Retina (tissue), 1 donor: ENCODE data around the gene LRPAP1.

Experiments
- DNase-seq: peaks from one replicate; pipeline ENCODE4 v3.0.0-alpha.2; 2016

The LRPAP1 gene

GRCh38 chr4:3531318-3531878 is 824 bp downstream of the LRPAP1 start:
- peak; percentile 46 for DNase-seq

- DNase-seq, result no peak
These were observed 1.5 kb downstream of the LRPAP1 start for GRCh38 chr4:3530663-3531254.

- DNase-seq, result no peak
These were observed 2.2 kb downstream of the LRPAP1 start for GRCh38 chr4:3530051-3530450.

GRCh38 chr4:3529363-3529762 is 2.9 kb downstream of the LRPAP1 start:
- no peak for DNase-seq

GRCh38 chr4:3527914-3528876 is 4.0 kb downstream of the LRPAP1 start:
- DNase-seq, result no peak

GRCh38 chr4:3527101-3527913 is 4.9 kb downstream of the LRPAP1 start:
- DNase-seq, result no peak

- DNase-seq, result no peak
These were observed 5.8 kb downstream of the LRPAP1 start for GRCh38 chr4:3526456-3526855.

GRCh38 chr4:3525532-3526430 is 6.4 kb downstream of the LRPAP1 start:
- no peak for DNase-seq

GRCh38 chr4:3524920-3525319 is 7.3 kb downstream of the LRPAP1 start:
- no peak for DNase-seq

GRCh38 chr4:3524349-3524748 is 7.9 kb downstream of the LRPAP1 start:
- no peak for DNase-seq

GRCh38 chr4:3523628-3524221 is 8.5 kb downstream of the LRPAP1 start:
- DNase-seq, result no peak

- no peak for DNase-seq
These were observed 9.0 kb downstream of the LRPAP1 start for GRCh38 chr4:3523146-3523627.

- DNase-seq, result no peak
These were observed 9.6 kb downstream of the LRPAP1 start for GRCh38 chr4:3522651-3523050.

GRCh38 chr4:3522326-3522640 is 9.9 kb downstream of the LRPAP1 start:
- no peak for DNase-seq

- no peak for DNase-seq
These were observed 10.4 kb downstream of the LRPAP1 start for GRCh38 chr4:3521621-3522325.

- DNase-seq, result no peak
These were observed 11.2 kb downstream of the LRPAP1 start for GRCh38 chr4:3520796-3521600.

- no peak for DNase-seq
These were observed 11.9 kb downstream of the LRPAP1 start for GRCh38 chr4:3520276-3520675.

- no peak for DNase-seq
These were observed 12.6 kb downstream of the LRPAP1 start for GRCh38 chr4:3519468-3520264.

GRCh38 chr4:3518941-3519340 is 13.3 kb downstream of the LRPAP1 start:
- no peak for DNase-seq
